Measurements from ENCODE around the gene GNAZ.

GRCh38 chr22:23115369-23115768 lies 45.0 kb downstream of the GNAZ start:
- TF ChIP-seq GATA2 (IDR thresholded peaks at IDR 0.05; ENCODE audit: low read depth, low read length) (no peak), GATA3 (IDR thresholded peaks at IDR 0.05; ENCODE audit: low read depth, low read length) (no peak)
